ENCODE results near the gene COMMD7.

- TF ChIP-seq CTCF (IDR thresholded peaks at IDR 0.05) (no peak), POLR2A (IDR thresholded peaks at IDR 0.05) (no peak)
Measured at GRCh38 chr20:32742322-32743236, 688 bp downstream of the COMMD7 start.
